Stimulated activated CD4-positive, alpha-beta T cell treated with anti-CD3 and anti-CD28 coated beads, Interleukin-12 subunit alpha, Interleukin-12 subunit beta, amount 100 ng/mL, for 48 hours (primary cell): Measurements from ENCODE around the gene NOL3.

Source experiments
- DNase-seq, 3 donors: peaks; one replicate each; pipeline ENCODE4 v3.0.0-alpha.2; 2020; ENCODE audit warnings: low read depth in 2 of 3, low spot score in 1 of 3

NOL3 gene

GRCh38 chr16:67188323-67188722 lies 18.0 kb downstream of the NOL3 start:
- DNase-seq: no peak

GRCh38 chr16:67188798-67189197 lies 18.5 kb downstream of the NOL3 start:
- DNase-seq: no peak

- no peak for DNase-seq
Measured at GRCh38 chr16:67190041-67190440, 19.7 kb downstream of the NOL3 start, which contains the start of gene EXOC3L1. Gene EXOC3L1 (minus strand): TSS chr16:67190136. CDS start chr16:67189676, 460 bp downstream.

GRCh38 chr16:67190448-67191399 lies 20.4 kb downstream of the NOL3 start:
- no peak for DNase-seq

GRCh38 chr16:67191411-67191994 lies 21.2 kb downstream of the NOL3 start:
- no peak for DNase-seq

- DNase-seq: peak; percentile 85 to 87 (median 86)
Measured at GRCh38 chr16:67191995-67192681, 21.8 kb downstream of the NOL3 start, which contains the start of gene E2F4. Gene E2F4 (plus strand): TSS chr16:67192155. CDS start chr16:67192228, 73 bp downstream.

GRCh38 chr16:67192781-67193361 lies 22.5 kb downstream of the NOL3 start:
- DNase-seq: no peak

GRCh38 chr16:67193536-67193935 lies 23.2 kb downstream of the NOL3 start:
- DNase-seq: no peak

GRCh38 chr16:67194260-67194659 lies 23.9 kb downstream of the NOL3 start:
- no peak for DNase-seq

GRCh38 chr16:67195676-67196075 lies 25.3 kb downstream of the NOL3 start:
- no peak for DNase-seq

- no peak for DNase-seq
Measured at GRCh38 chr16:67196881-67197280, 26.5 kb downstream of the NOL3 start.

GRCh38 chr16:67197704-67198103 lies 27.4 kb downstream of the NOL3 start:
- DNase-seq: no peak

- no peak for DNase-seq
Measured at GRCh38 chr16:67198238-67198734, 27.9 kb downstream of the NOL3 start.

- no peak for DNase-seq
Measured at GRCh38 chr16:67199011-67199807, 28.9 kb downstream of the NOL3 start, which contains the start of gene ELMO3. Gene ELMO3 (plus strand): TSS chr16:67199131. CDS start chr16:67199327, 196 bp downstream.

- DNase-seq: no peak
Measured at GRCh38 chr16:67199808-67200198, 29.5 kb downstream of the NOL3 start.

GRCh38 chr16:67200491-67200890 lies 30.2 kb downstream of the NOL3 start:
- no peak for DNase-seq

GRCh38 chr16:67201411-67202345 lies 31.3 kb downstream of the NOL3 start:
- DNase-seq: no peak

- no peak for DNase-seq
Measured at GRCh38 chr16:67202426-67202825, 32.1 kb downstream of the NOL3 start.

- DNase-seq: no peak
Measured at GRCh38 chr16:67202956-67203493, 32.7 kb downstream of the NOL3 start.
